Adrenal gland (tissue), 5 donors: ENCODE results near the gene DDX27.

ENCODE experiments used
- POLR2A ChIP-seq, 2 donors: fragments of 450-650 bp; IDR thresholded peaks; one replicate each; pipeline ENCODE4 v1.6.1; 2017; ENCODE audit warnings: antibody characterized with exemption in 2 of 2, mild to moderate bottlenecking in 2 of 2, moderate library complexity in 1 of 2
- TF ChIP-seq, protein P1 (sequence below), 6 experiments: fragments of 450-650 bp in 4 of 6; fragments of 200-600 bp in 2 of 6; sonication (generic) in 1 of 6; IDR thresholded peaks; 1 replicate in 5 of 6; 2 replicates in 1 of 6; pipeline versions ENCODE4 v1.5.1 to v1.8.0; 2016 to 2021; ENCODE audit warnings: antibody characterized with exemption in 6 of 6, mild to moderate bottlenecking in 2 of 6, moderate library complexity in 1 of 6
- donor health status: DM: no; HTN: no; CAD: no.

DNA sequence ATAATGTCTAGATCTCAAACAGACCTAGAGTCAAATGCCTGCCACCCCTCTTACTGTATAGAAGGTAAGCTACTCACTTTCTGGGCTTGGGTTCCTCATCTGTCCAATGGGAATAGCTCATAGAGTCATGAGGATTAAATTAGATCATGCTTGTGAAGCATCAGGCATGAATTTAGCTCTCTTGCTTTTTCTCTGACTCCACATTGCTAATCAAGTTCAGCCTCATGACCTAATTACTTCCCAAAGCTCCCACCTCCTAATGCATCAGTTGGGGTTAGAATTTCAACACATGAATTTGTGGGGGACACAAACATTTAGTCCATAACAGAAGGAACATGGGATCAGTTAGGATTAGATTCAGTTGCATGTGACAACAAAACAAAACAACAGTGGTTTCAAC, 4.6 kb upstream of the DDX27 start:
- TF ChIP-seq, protein P1, sequence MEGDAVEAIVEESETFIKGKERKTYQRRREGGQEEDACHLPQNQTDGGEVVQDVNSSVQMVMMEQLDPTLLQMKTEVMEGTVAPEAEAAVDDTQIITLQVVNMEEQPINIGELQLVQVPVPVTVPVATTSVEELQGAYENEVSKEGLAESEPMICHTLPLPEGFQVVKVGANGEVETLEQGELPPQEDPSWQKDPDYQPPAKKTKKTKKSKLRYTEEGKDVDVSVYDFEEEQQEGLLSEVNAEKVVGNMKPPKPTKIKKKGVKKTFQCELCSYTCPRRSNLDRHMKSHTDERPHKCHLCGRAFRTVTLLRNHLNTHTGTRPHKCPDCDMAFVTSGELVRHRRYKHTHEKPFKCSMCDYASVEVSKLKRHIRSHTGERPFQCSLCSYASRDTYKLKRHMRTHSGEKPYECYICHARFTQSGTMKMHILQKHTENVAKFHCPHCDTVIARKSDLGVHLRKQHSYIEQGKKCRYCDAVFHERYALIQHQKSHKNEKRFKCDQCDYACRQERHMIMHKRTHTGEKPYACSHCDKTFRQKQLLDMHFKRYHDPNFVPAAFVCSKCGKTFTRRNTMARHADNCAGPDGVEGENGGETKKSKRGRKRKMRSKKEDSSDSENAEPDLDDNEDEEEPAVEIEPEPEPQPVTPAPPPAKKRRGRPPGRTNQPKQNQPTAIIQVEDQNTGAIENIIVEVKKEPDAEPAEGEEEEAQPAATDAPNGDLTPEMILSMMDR (IDR thresholded peaks at IDR 0.05) = no peak
- TF ChIP-seq POLR2A (IDR thresholded peaks at IDR 0.05) = no peak
